GM18951 (cell line): Measurements from ENCODE around the gene TDP1.

Source experiments
- POLR2A ChIP-seq: IDR thresholded peaks from 4 replicates; pipeline ENCODE4 v1.6.1; 2011; ENCODE audit warnings: mild to moderate bottlenecking; ENCODE audit not compliant: insufficient read length, insufficient read depth; ENCODE audit errors: extremely low read depth
- in situ Hi-C: fragments of 300-500 bp; cut with MboI; formaldehyde crosslinking; loops from one replicate; pipeline ENCODE4 v1.12.0; 2022; ENCODE audit warnings: low sequenced_read_pairs, mixed read lengths, inconsistent platforms; ENCODE audit not compliant: unreplicated experiment

TDP1 gene

DNA sequence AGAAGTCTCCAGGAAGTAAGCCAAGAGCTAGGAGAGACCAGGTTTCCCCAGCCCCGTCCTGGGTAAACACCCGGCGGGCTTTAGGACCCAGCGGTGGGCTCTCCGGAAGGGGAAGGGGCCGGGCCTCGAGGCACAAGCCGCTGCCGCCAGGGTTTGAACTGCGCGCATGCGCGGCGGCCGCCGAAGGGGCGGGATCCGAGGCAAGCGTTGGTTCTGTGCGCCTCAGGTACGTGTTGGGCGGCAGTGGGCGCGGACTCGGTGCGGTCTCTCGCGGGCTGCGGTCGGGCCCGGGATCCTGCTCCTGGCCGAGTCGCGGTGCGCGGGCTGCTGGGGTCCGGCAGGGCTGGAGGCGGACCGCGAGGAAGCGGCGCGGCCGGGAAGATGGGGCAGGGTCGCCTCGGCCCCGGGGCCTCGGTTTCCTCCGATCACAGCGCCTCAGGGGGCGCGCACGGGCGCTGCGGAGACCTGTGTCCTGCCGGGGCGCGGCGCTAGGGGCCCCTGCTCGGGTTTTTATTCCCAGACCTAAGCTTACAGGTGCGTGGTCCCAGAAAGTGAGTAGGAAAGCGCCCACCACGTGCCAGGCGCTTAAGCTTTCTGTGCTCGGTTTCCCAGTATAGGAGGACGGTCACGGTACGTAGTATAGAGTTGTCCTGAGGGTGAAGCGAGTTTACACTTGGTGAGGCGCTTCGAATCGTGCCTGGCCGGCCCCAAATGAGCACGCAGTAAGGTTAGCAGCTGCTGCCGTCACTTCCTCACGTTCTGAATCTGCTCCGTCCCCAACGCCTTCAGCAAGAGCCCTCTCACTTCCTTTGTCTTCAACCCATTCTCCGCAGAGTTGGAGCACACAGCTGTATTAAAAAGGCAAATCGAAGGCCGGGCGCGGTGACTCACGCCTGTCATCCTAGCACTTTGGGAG, at the start of gene TDP1:
TDP1 (plus strand) TSS at position 183 of the 916 bp plus-strand sequence. CDS start 7,188 bp downstream, outside the sequence.
- TF ChIP-seq POLR2A: peak; percentile 90
- in situ Hi-C loops: no loop called here

DNA sequence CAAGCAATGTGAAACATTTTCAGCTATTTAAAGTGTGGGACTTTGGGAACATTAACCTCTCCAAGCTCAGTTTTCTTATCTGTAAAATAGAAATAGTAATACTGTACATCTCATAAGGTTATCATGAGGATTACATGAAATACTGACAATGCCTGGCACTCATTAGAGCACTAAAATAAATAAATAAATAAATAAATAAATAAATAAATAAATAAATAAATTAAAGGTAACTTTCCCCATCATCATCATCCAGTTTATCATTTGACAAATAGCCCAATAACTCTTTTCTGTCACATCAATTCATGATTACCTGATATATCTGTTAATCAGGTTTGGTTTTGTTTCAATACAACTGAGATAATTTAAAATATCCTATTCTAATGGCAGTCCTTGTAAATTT, 49.7 kb upstream of the TDP1 start:
- TF ChIP-seq POLR2A: no peak

GRCh38 chr14:89907655-89908054, 48.1 kb upstream of the TDP1 start:
- no peak for TF ChIP-seq POLR2A
- in situ Hi-C loops: no loop called here

More for the DNA sequence above, 49.7 kb upstream of the TDP1 start:
- in situ Hi-C loops: no loop called here

DNA sequence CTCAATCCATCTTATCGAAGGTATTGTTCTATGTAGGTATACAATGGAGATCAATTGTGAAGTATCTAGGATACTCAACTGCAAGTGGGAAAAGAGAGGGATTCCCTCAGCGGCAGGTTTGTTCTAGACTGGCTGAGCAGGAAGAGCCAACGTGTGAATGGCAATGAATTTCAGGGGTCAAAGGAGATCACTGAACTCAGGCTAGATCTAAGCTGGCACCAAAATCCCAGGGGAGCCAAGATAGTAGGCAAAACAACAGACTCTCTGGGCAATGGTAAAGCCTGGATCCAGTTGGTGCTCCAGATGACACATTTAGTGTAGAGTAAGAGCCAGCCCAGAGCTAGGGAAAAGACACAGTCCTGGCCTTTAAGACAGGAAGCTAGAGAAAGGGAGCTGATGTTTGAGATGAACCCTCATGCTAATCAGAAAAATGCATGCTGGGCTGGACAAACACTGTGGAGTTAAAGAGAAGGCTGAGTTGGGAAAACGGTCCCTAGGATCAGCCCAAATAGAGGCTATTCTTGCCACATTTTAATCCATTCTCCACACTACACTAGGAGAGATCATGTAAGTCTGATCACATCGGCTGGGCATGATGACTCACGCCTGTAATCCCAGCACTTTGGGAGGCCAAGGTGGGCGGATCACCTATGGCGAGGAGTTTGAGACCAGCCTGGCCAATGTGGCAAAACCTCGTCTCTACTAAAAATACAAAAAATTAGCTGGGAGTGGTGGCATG, 46.8 kb upstream of the TDP1 start:
- in situ Hi-C loops: no loop called here

GRCh38 chr14:89909586-89909985, 46.1 kb upstream of the TDP1 start:
- in situ Hi-C loops: no loop called here
- no peak for TF ChIP-seq POLR2A

More for the DNA sequence above, 46.8 kb upstream of the TDP1 start:
- no peak for TF ChIP-seq POLR2A

DNA sequence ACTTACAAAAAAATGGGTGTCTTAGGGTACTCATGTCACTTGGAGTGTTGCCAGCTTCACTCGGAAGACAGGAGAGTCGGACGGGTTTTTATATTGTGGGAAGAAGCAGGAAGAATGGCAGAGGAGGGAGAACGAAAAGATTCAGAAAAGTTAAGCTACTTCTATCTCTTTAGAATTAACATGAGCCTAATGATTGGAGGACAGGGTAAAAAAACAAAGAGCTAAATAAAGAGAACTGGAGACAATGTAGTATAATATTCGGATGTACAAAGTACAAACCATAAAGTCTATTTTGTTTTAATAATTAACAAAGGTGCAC, 45.1 kb upstream of the TDP1 start:
- in situ Hi-C loops: loop anchor here (5.0 to 10.0 kb wide), 2 partner anchors 486 to 863 kb away; no protein-coding TSS in a partner anchor
- no peak for TF ChIP-seq POLR2A

- in situ Hi-C loops: loop anchor here (5.0 to 10.0 kb wide), 2 partner anchors 486 to 864 kb away; no protein-coding TSS in a partner anchor
- TF ChIP-seq POLR2A: no peak
Observed at GRCh38 chr14:89911010-89911919, 44.5 kb upstream of the TDP1 start.

GRCh38 chr14:89912221-89912620, 43.5 kb upstream of the TDP1 start:
- in situ Hi-C loops: loop anchor here (5.0 to 10.0 kb wide), 2 partner anchors 487 to 865 kb away; no protein-coding TSS in a partner anchor
- no peak for TF ChIP-seq POLR2A

DNA sequence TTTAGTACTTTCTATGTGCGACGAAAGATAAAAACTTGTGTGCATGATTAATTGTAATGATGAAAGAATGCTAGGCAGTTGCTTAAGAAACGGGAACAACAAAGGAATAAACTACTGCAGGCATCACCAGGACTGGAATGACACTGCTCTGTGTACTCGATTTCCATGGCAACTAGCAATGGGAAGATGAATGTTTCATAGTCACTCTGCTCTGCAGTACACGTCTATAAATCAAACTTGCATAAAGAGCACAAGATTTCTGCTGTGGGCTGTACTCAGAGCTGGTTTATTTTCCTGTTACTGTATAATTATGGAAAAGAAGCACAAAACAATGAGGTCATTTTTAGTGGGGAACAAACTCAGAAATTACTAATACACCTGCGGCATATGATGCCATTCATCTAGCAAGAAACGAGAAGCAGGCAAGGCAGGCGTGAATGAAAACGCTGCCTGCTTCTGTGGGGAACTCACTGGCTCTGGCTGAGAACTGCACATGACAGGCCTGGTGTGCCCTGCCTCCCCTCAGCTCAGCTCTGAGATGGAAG, 43.0 kb upstream of the TDP1 start:
- no peak for TF ChIP-seq POLR2A
- in situ Hi-C loops: loop anchor here (5.0 to 10.0 kb wide), 2 partner anchors 488 to 865 kb away; no protein-coding TSS in a partner anchor

- in situ Hi-C loops: loop anchor here (10.0 kb wide), 1 partner anchor 490 kb away; no protein-coding TSS in a partner anchor
Observed at GRCh38 chr14:89915114-89915878, 40.4 kb upstream of the TDP1 start.

GRCh38 chr14:89918721-89919120, 37.0 kb upstream of the TDP1 start:
- in situ Hi-C loops: loop anchor here (10.0 kb wide), 1 partner anchor 494 kb away; no protein-coding TSS in a partner anchor
- no peak for TF ChIP-seq POLR2A

More at GRCh38 chr14:89915114-89915878, 40.4 kb upstream of the TDP1 start:
- no peak for TF ChIP-seq POLR2A
